Measurements from ENCODE around the gene SERPINB12.
A peak's percentile ranks its signal among the peaks of the same experiment; 100 is the strongest.

The SERPINB12 gene

GRCh38 chr18:63511285-63511684 lies 30.9 kb upstream of the SERPINB12 start:
- H3K4me3 ChIP-seq (ENCODE audit: control insufficient read depth, low read depth, low read length) = no peak overlapping the region
- peak; percentile 86 for TF ChIP-seq CTCF (IDR thresholded peaks at IDR 0.05; ENCODE audit: control insufficient read depth, insufficient read depth, low read depth, low read length, missing control alignments)
- DNase-seq (ENCODE audit: low read depth) = peak; percentile 38

- no peak overlapping the region for H3K4me3 ChIP-seq (ENCODE audit: control insufficient read depth, low read depth, low read length)
- DNase-seq (ENCODE audit: low read depth) = no peak
- no peak for TF ChIP-seq CTCF (IDR thresholded peaks at IDR 0.05; ENCODE audit: control insufficient read depth, insufficient read depth, low read depth, low read length, missing control alignments)
Observed at GRCh38 chr18:63514326-63514725, 27.8 kb upstream of the SERPINB12 start.

- H3K4me3 ChIP-seq (ENCODE audit: control insufficient read depth, low read depth, low read length) = no peak overlapping the region
- no peak for DNase-seq (ENCODE audit: low read depth)
- peak; percentile 25 for TF ChIP-seq CTCF (IDR thresholded peaks at IDR 0.05; ENCODE audit: control insufficient read depth, insufficient read depth, low read depth, low read length, missing control alignments)
Observed at GRCh38 chr18:63514888-63515678, 27.1 kb upstream of the SERPINB12 start.

GRCh38 chr18:63515801-63516200 lies 26.4 kb upstream of the SERPINB12 start:
- no peak overlapping the region for H3K4me3 ChIP-seq (ENCODE audit: control insufficient read depth, low read depth, low read length)
- no peak for DNase-seq (ENCODE audit: low read depth)
- no peak for TF ChIP-seq CTCF (IDR thresholded peaks at IDR 0.05; ENCODE audit: control insufficient read depth, insufficient read depth, low read depth, low read length, missing control alignments)

- no peak overlapping the region for H3K4me3 ChIP-seq (ENCODE audit: control insufficient read depth, low read depth, low read length)
- peak; percentile 34 for DNase-seq (ENCODE audit: low read depth)
- peak; percentile 61 for TF ChIP-seq CTCF (IDR thresholded peaks at IDR 0.05; ENCODE audit: control insufficient read depth, insufficient read depth, low read depth, low read length, missing control alignments)
Observed at GRCh38 chr18:63518178-63519012, 23.8 kb upstream of the SERPINB12 start.

GRCh38 chr18:63520053-63520685 lies 22.0 kb upstream of the SERPINB12 start:
- H3K4me3 ChIP-seq (ENCODE audit: control insufficient read depth, low read depth, low read length) = no peak overlapping the region
- no peak for DNase-seq (ENCODE audit: low read depth)
- no peak for TF ChIP-seq CTCF (IDR thresholded peaks at IDR 0.05; ENCODE audit: control insufficient read depth, insufficient read depth, low read depth, low read length, missing control alignments)
